K562 (cell line): Measurements from ENCODE around the gene SERTAD1. TPM values are rescaled to one million over a fixed set of nuclear protein-coding genes. Genes with fewer than 3 reads are reported as not detected.

ENCODE experiments used
- polyA plus RNA-seq, 8 experiments: library from polyadenylated mRNA; depleted of rRNA in 4 of 8; stranded (reverse) in 5 of 8; unstranded in 3 of 8; fragments of >200 nt; fragmentation: Nextera tagmentation in 2 of 8; fragmentation: Illumina TruSeq in 1 of 8; extraction: Ambion mirVana in 2 of 8; extraction: Trizol in 1 of 8; gene quantifications; 2 replicates each; pipeline versions ENCODE4 v1.2.1 to v1.2.3, GENCODE V29; 2011 to 2014; ENCODE audit warnings: inconsistent platforms in 1 of 8, missing spikeins in 1 of 8
- small RNA-seq: library from RNA; depleted of rRNA; stranded (forward); fragments of <200 nt; gene quantifications from one replicate; pipeline ENCODE3, GENCODE V24; 2014
- total RNA-seq, 7 experiments: library from RNA; depleted of rRNA in 6 of 7; stranded (reverse); fragments of >200 nt in 6 of 7; fragmentation: Illumina TruSeq in 2 of 7; extraction: Trizol in 2 of 7; gene quantifications; 2 replicates each; pipeline versions ENCODE4 v1.2.1 to v1.2.3, GENCODE V29; 2011 to 2021; ENCODE audit warnings: low replicate concordance in 1 of 7

SERTAD1 gene
- total and polyA plus RNA-seq, 9 of the 15 experiments (the other 6 are each of a cell fraction or from before 2014, with no cell fraction given): 0.15 to 8.7 (median 4.9) TPM

Small RNA genes lying within 50 kb of the gene (small RNA-seq; reads per million reads assigned to genes)
- not detected for gene RF00017

Other genes with a start within 250 kb of the SERTAD1 start
Only the 7 nearest of the 13 such genes appear.
- 15.8 and 18.7 TPM in 2 replicates for gene C19orf47, start 77.6 kb downstream of the SERTAD1 start, total RNA-seq (2014; rRNA removed)
- 3.3 and 4.0 TPM in 2 replicates for gene C19orf47, start 77.6 kb downstream of the SERTAD1 start, total RNA-seq (2014; rRNA removed; fragmentation: Illumina TruSeq; extraction: Trizol)
- 9.6 and 11.0 TPM in 2 replicates for gene C19orf47, start 77.6 kb downstream of the SERTAD1 start, total RNA-seq (2015; rRNA removed; fragmentation: Illumina TruSeq; extraction: Trizol)
- gene C19orf47, start 77.6 kb downstream of the SERTAD1 start, total RNA-seq (2021): 26.1 and 27.3 TPM in 2 replicates
- gene C19orf47, start 77.6 kb downstream of the SERTAD1 start, polyA plus RNA-seq (2011; rRNA removed): 21.6 and 24.9 TPM in 2 replicates
- 15.2 and 18.3 TPM in 2 replicates for gene C19orf47, start 77.6 kb downstream of the SERTAD1 start, polyA plus RNA-seq (2014; fragmentation: Illumina TruSeq; extraction: Trizol)
- gene C19orf47, start 77.6 kb downstream of the SERTAD1 start, polyA plus RNA-seq (2014; fragmentation: Nextera tagmentation; extraction: Ambion mirVana): under 1 TPM; 0.08 to 0.66 TPM
- gene C19orf47, start 77.6 kb downstream of the SERTAD1 start, polyA plus RNA-seq (2014; rRNA removed): 14.7 and 20.5 TPM in 2 replicates
- gene PLD3, start 77.3 kb downstream of the SERTAD1 start, total RNA-seq (2014; rRNA removed): 112 and 167 TPM in 2 replicates
- 25.6 and 32.7 TPM in 2 replicates for gene PLD3, start 77.3 kb downstream of the SERTAD1 start, total RNA-seq (2014; rRNA removed; fragmentation: Illumina TruSeq; extraction: Trizol)
- 63.5 and 72.9 TPM in 2 replicates for gene PLD3, start 77.3 kb downstream of the SERTAD1 start, total RNA-seq (2015; rRNA removed; fragmentation: Illumina TruSeq; extraction: Trizol)
- 121 and 128 TPM in 2 replicates for gene PLD3, start 77.3 kb downstream of the SERTAD1 start, total RNA-seq (2021)
- gene PLD3, start 77.3 kb downstream of the SERTAD1 start, polyA plus RNA-seq (2011; rRNA removed): 72.7 and 167 TPM in 2 replicates
- gene PLD3, start 77.3 kb downstream of the SERTAD1 start, polyA plus RNA-seq (2014; fragmentation: Illumina TruSeq; extraction: Trizol): 79.3 and 129 TPM in 2 replicates
- 1 to 10 TPM; 2.3 to 5.8 TPM for gene PLD3, start 77.3 kb downstream of the SERTAD1 start, polyA plus RNA-seq (2014; fragmentation: Nextera tagmentation; extraction: Ambion mirVana)
- gene PLD3, start 77.3 kb downstream of the SERTAD1 start, polyA plus RNA-seq (2014; rRNA removed): 81.6 and 91.2 TPM in 2 replicates
- 0.08 TPM in 1 of 2 replicates, not detected in the other for gene HIPK4, start 35.8 kb downstream of the SERTAD1 start, total RNA-seq (2014; rRNA removed)
- gene HIPK4, start 35.8 kb downstream of the SERTAD1 start, total RNA-seq (2014; rRNA removed; fragmentation: Illumina TruSeq; extraction: Trizol): not detected in 2 replicates
- not detected in 2 replicates for gene HIPK4, start 35.8 kb downstream of the SERTAD1 start, total RNA-seq (2015; rRNA removed; fragmentation: Illumina TruSeq; extraction: Trizol)
- 0.07 and 0.09 TPM in 2 replicates for gene HIPK4, start 35.8 kb downstream of the SERTAD1 start, total RNA-seq (2021)
- gene HIPK4, start 35.8 kb downstream of the SERTAD1 start, polyA plus RNA-seq (2011; rRNA removed): 0.06 TPM in 1 of 2 replicates, not detected in the other
- gene HIPK4, start 35.8 kb downstream of the SERTAD1 start, polyA plus RNA-seq (2014; fragmentation: Illumina TruSeq; extraction: Trizol): not detected in 2 replicates
- not detected for gene HIPK4, start 35.8 kb downstream of the SERTAD1 start, polyA plus RNA-seq (2014; fragmentation: Nextera tagmentation; extraction: Ambion mirVana)
- 0.05 TPM in 1 of 2 replicates, not detected in the other for gene HIPK4, start 35.8 kb downstream of the SERTAD1 start, polyA plus RNA-seq (2014; rRNA removed)
- 2.8 and 3.8 TPM in 2 replicates for gene PRX, start 12.6 kb downstream of the SERTAD1 start, total RNA-seq (2014; rRNA removed)
- 0.61 and 0.65 TPM in 2 replicates for gene PRX, start 12.6 kb downstream of the SERTAD1 start, total RNA-seq (2014; rRNA removed; fragmentation: Illumina TruSeq; extraction: Trizol)
- 1.8 and 2.0 TPM in 2 replicates for gene PRX, start 12.6 kb downstream of the SERTAD1 start, total RNA-seq (2015; rRNA removed; fragmentation: Illumina TruSeq; extraction: Trizol)
- gene PRX, start 12.6 kb downstream of the SERTAD1 start, total RNA-seq (2021): 2.9 and 3.5 TPM in 2 replicates
- 1.5 and 1.7 TPM in 2 replicates for gene PRX, start 12.6 kb downstream of the SERTAD1 start, polyA plus RNA-seq (2011; rRNA removed)
- gene PRX, start 12.6 kb downstream of the SERTAD1 start, polyA plus RNA-seq (2014; fragmentation: Illumina TruSeq; extraction: Trizol): 1.3 and 2.1 TPM in 2 replicates
- not detected for gene PRX, start 12.6 kb downstream of the SERTAD1 start, polyA plus RNA-seq (2014; fragmentation: Nextera tagmentation; extraction: Ambion mirVana)
- gene PRX, start 12.6 kb downstream of the SERTAD1 start, polyA plus RNA-seq (2014; rRNA removed): 1.4 and 1.7 TPM in 2 replicates
- gene SERTAD3, start 18.3 kb upstream of the SERTAD1 start, total RNA-seq (2014; rRNA removed): 17.5 and 19.3 TPM in 2 replicates
- 16.1 and 17.2 TPM in 2 replicates for gene SERTAD3, start 18.3 kb upstream of the SERTAD1 start, total RNA-seq (2014; rRNA removed; fragmentation: Illumina TruSeq; extraction: Trizol)
- gene SERTAD3, start 18.3 kb upstream of the SERTAD1 start, total RNA-seq (2015; rRNA removed; fragmentation: Illumina TruSeq; extraction: Trizol): 21.6 and 27.7 TPM in 2 replicates
- 28.9 and 31.4 TPM in 2 replicates for gene SERTAD3, start 18.3 kb upstream of the SERTAD1 start, total RNA-seq (2021)
- gene SERTAD3, start 18.3 kb upstream of the SERTAD1 start, polyA plus RNA-seq (2011; rRNA removed): 17.6 and 18.9 TPM in 2 replicates
- gene SERTAD3, start 18.3 kb upstream of the SERTAD1 start, polyA plus RNA-seq (2014; fragmentation: Illumina TruSeq; extraction: Trizol): 15.1 and 18.6 TPM in 2 replicates
- 1 to 10 TPM; 5.4 to 5.9 TPM for gene SERTAD3, start 18.3 kb upstream of the SERTAD1 start, polyA plus RNA-seq (2014; fragmentation: Nextera tagmentation; extraction: Ambion mirVana)
- gene SERTAD3, start 18.3 kb upstream of the SERTAD1 start, polyA plus RNA-seq (2014; rRNA removed): 18.1 and 18.5 TPM in 2 replicates
- gene BLVRB, start 39.8 kb upstream of the SERTAD1 start, total RNA-seq (2014; rRNA removed): 749 and 813 TPM in 2 replicates
- gene BLVRB, start 39.8 kb upstream of the SERTAD1 start, total RNA-seq (2014; rRNA removed; fragmentation: Illumina TruSeq; extraction: Trizol): 110 and 229 TPM in 2 replicates
- 331 and 332 TPM in 2 replicates for gene BLVRB, start 39.8 kb upstream of the SERTAD1 start, total RNA-seq (2015; rRNA removed; fragmentation: Illumina TruSeq; extraction: Trizol)
- gene BLVRB, start 39.8 kb upstream of the SERTAD1 start, total RNA-seq (2021): 457 and 476 TPM in 2 replicates
- 368 and 461 TPM in 2 replicates for gene BLVRB, start 39.8 kb upstream of the SERTAD1 start, polyA plus RNA-seq (2011; rRNA removed)
- gene BLVRB, start 39.8 kb upstream of the SERTAD1 start, polyA plus RNA-seq (2014; fragmentation: Illumina TruSeq; extraction: Trizol): 260 and 428 TPM in 2 replicates
- gene BLVRB, start 39.8 kb upstream of the SERTAD1 start, polyA plus RNA-seq (2014; fragmentation: Nextera tagmentation; extraction: Ambion mirVana): 100 to 1,000 TPM in 1 of 2 experiments, 10 to 100 TPM in 1; 81.1 to 184 TPM
- gene BLVRB, start 39.8 kb upstream of the SERTAD1 start, polyA plus RNA-seq (2014; rRNA removed): 634 and 677 TPM in 2 replicates
- gene SPTBN4, start 41.0 kb upstream of the SERTAD1 start, total RNA-seq (2014; rRNA removed): 0.86 and 2.0 TPM in 2 replicates
- 0.16 and 0.47 TPM in 2 replicates for gene SPTBN4, start 41.0 kb upstream of the SERTAD1 start, total RNA-seq (2014; rRNA removed; fragmentation: Illumina TruSeq; extraction: Trizol)
- 0.83 and 1.3 TPM in 2 replicates for gene SPTBN4, start 41.0 kb upstream of the SERTAD1 start, total RNA-seq (2015; rRNA removed; fragmentation: Illumina TruSeq; extraction: Trizol)
- 1.5 and 1.6 TPM in 2 replicates for gene SPTBN4, start 41.0 kb upstream of the SERTAD1 start, total RNA-seq (2021)
- 1.2 and 1.3 TPM in 2 replicates for gene SPTBN4, start 41.0 kb upstream of the SERTAD1 start, polyA plus RNA-seq (2011; rRNA removed)
- 0.51 and 0.70 TPM in 2 replicates for gene SPTBN4, start 41.0 kb upstream of the SERTAD1 start, polyA plus RNA-seq (2014; fragmentation: Illumina TruSeq; extraction: Trizol)
- gene SPTBN4, start 41.0 kb upstream of the SERTAD1 start, polyA plus RNA-seq (2014; fragmentation: Nextera tagmentation; extraction: Ambion mirVana): under 1 TPM; 0.01 to 0.10 TPM
- 1.2 and 1.3 TPM in 2 replicates for gene SPTBN4, start 41.0 kb upstream of the SERTAD1 start, polyA plus RNA-seq (2014; rRNA removed)